ENCODE data around the gene TMC1.

Gene TMC1

DNA sequence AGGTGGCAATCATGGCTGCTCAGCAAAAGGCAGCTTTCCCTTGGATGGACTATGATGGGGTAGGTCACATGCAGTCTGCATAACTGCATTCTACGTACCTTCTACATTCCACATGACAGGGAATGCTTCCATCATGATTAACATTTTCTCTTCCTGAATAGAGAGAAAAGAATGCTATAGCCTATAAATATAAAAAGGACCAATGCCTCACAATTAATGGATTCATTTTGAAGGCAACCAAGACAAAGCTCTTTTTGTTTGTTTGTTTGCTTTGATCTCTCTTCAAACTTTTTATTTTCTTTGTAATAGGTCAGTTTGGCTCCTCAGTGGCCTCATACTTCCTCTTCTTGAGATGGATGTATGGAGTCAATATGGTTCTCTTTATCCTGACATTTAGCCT, 230.1 kb downstream of the TMC1 start:
- no peak overlapping the region for H3K4me3 ChIP-seq (ENCODE audit: low read depth, low read length)
- no peak overlapping the region for H3K27ac ChIP-seq
- H2AFZ ChIP-seq: no peak overlapping the region
- H3K36me3 ChIP-seq (ENCODE audit: control insufficient read depth, insufficient read depth, low read length): no peaks in the 10 kb centered on the region
- TF ChIP-seq, protein P1, sequence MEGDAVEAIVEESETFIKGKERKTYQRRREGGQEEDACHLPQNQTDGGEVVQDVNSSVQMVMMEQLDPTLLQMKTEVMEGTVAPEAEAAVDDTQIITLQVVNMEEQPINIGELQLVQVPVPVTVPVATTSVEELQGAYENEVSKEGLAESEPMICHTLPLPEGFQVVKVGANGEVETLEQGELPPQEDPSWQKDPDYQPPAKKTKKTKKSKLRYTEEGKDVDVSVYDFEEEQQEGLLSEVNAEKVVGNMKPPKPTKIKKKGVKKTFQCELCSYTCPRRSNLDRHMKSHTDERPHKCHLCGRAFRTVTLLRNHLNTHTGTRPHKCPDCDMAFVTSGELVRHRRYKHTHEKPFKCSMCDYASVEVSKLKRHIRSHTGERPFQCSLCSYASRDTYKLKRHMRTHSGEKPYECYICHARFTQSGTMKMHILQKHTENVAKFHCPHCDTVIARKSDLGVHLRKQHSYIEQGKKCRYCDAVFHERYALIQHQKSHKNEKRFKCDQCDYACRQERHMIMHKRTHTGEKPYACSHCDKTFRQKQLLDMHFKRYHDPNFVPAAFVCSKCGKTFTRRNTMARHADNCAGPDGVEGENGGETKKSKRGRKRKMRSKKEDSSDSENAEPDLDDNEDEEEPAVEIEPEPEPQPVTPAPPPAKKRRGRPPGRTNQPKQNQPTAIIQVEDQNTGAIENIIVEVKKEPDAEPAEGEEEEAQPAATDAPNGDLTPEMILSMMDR (IDR thresholded peaks at IDR 0.05): no peak
- no peak overlapping the region for H3K4me2 ChIP-seq (ENCODE audit: low read length)
- no peaks in the 10 kb centered on the region for H3K4me1 ChIP-seq
- no peaks in the 10 kb centered on the region for H3K79me2 ChIP-seq
- no peak overlapping the region for H3K9ac ChIP-seq
- H3K27me3 ChIP-seq (ENCODE audit: control insufficient read depth, insufficient read depth, low read length): no peaks in the 10 kb centered on the region
- no peaks in the 10 kb centered on the region for H3K9me3 ChIP-seq (ENCODE audit: control insufficient read depth, low read length)

DNA sequence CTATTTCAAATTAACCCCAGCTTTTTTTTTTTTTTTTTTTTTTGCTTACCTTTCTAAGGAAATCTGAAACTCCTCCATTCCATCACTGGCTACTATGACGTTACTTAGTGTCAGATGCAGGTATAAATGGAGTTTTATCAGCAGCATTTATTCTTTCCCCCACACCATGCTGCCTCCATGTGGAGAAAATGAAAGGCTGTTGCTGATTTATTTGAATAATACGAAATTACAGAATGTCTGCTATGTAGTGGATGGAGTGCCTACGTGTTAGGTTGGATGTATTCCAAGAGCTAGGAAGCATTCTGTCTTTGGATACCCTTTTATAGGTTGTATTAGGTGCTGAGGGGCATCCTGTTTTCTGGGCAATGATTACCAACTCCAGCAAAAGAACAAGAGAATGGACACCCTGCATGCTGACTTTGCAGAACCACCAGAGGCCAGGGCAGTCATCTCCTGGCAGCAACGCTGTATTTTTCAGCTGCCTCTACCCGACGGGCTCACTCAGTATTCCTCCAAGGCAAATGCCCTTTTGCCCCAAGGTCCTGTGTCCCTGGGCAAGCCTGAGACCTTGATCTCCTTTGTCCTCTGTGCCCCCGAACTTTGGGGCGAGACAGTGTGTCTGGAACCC, 232.0 kb downstream of the TMC1 start:
- no peak overlapping the region for H2AFZ ChIP-seq
- H3K36me3 ChIP-seq (ENCODE audit: control insufficient read depth, insufficient read depth, low read length): no peaks in the 10 kb centered on the region
- H3K4me1 ChIP-seq: no peaks in the 10 kb centered on the region
- no peak overlapping the region for H3K4me3 ChIP-seq (ENCODE audit: low read depth, low read length)
- H3K79me2 ChIP-seq: no peaks in the 10 kb centered on the region
- no peak overlapping the region for H3K4me2 ChIP-seq (ENCODE audit: low read length)
- TF ChIP-seq, protein P1 (IDR thresholded peaks at IDR 0.05): no peak
- H3K27me3 ChIP-seq (ENCODE audit: control insufficient read depth, insufficient read depth, low read length): no peaks in the 10 kb centered on the region
- no peak overlapping the region for H3K27ac ChIP-seq
- no peak overlapping the region for H3K9ac ChIP-seq
- H3K9me3 ChIP-seq (ENCODE audit: control insufficient read depth, low read length): no peaks in the 10 kb centered on the region

DNA sequence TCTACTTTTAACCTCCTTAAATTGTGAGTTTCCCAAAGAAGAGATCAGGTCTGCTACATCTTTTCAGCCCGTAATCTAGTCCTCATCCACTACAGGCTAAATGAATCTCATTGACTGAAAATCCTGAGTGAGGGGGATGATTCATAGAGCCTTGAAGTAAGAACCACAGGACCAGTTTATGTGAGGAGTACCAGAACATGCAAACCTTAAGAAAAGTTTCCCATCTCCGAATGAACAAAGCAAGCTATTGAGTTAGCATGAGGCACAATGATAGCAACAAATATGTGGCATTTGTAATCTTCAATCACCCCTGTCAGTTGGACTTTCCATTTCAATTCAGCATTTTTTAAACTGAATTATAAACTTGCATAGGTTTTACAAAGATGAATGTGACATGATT, 234.4 kb downstream of the TMC1 start:
- Histone ChIP-seq H3K36me3 (ENCODE audit: control insufficient read depth, insufficient read depth, low read length) (no peaks in the 10 kb centered on the region), H3K9ac (no peak overlapping the region), H3K27ac (no peak overlapping the region), H3K4me2 (ENCODE audit: low read length) (no peak overlapping the region), H3K4me3 (ENCODE audit: low read depth, low read length) (no peak overlapping the region), H2AFZ (no peak overlapping the region), H3K9me3 (ENCODE audit: control insufficient read depth, low read length) (no peaks in the 10 kb centered on the region), H3K79me2 (no peaks in the 10 kb centered on the region), H3K27me3 (ENCODE audit: control insufficient read depth, insufficient read depth, low read length) (no peaks in the 10 kb centered on the region), H3K4me1 (no peaks in the 10 kb centered on the region)
- TF ChIP-seq, protein P1 (IDR thresholded peaks at IDR 0.05): no peak

DNA sequence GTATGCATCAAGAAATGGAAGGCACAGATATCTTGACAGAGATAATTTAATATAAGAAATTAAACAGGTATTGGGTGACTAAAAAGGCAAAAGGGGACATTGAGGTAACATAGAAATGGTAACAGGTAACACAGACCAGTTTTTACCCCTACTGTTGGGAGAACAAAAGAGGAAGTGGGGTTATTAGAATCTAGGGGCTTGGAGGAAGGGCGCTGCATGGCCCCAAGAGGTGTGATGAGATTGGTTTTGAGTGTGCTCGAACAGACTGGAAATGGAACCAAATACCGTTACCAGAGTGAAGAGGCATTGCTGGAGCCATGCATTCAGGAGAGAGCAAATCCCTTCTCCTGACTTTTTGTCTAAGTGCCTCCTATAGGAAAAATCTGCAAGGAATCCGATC, 237.5 kb downstream of the TMC1 start:
- Histone ChIP-seq H3K36me3 (ENCODE audit: control insufficient read depth, insufficient read depth, low read length) (no peaks in the 10 kb centered on the region), H3K9me3 (ENCODE audit: control insufficient read depth, low read length) (no peaks in the 10 kb centered on the region), H3K4me3 (ENCODE audit: low read depth, low read length) (no peak overlapping the region), H3K27me3 (ENCODE audit: control insufficient read depth, insufficient read depth, low read length) (no peaks in the 10 kb centered on the region), H3K79me2 (no peaks in the 10 kb centered on the region), H3K27ac (no peak overlapping the region), H3K4me2 (ENCODE audit: low read length) (no peak overlapping the region), H3K9ac (no peak overlapping the region), H3K4me1 (no peaks in the 10 kb centered on the region), H2AFZ (no peak overlapping the region)
- TF ChIP-seq, protein P1 (IDR thresholded peaks at IDR 0.05): no peak

DNA sequence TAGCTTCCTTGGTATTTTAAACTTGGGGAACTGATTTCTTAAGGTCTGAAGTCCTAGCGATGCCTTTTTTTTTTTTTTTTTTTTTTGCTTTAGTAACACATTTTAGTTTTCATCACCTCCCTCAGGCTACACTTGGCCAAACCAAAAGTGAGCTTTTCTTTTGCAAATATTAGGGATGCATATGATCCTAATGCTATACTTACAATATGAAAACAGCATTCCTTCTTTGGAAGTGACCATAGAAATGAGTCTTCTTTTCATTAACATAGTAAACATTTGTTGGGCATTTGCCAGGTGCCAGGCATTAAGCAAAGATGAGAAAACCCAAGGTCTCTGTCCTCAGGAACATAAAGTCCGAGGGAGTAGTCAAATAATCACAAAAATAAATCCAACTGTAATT, 241.6 kb downstream of the TMC1 start:
- H3K9me3 ChIP-seq (ENCODE audit: control insufficient read depth, low read length): no peaks in the 10 kb centered on the region
- H3K79me2 ChIP-seq: no peaks in the 10 kb centered on the region
- H3K4me1 ChIP-seq: no peaks in the 10 kb centered on the region
- H3K4me3 ChIP-seq (ENCODE audit: low read depth, low read length): no peak overlapping the region
- H3K27me3 ChIP-seq (ENCODE audit: control insufficient read depth, insufficient read depth, low read length): no peaks in the 10 kb centered on the region
- H3K36me3 ChIP-seq (ENCODE audit: control insufficient read depth, insufficient read depth, low read length): no peaks in the 10 kb centered on the region
- TF ChIP-seq, protein P1 (IDR thresholded peaks at IDR 0.05): no peak
- no peak overlapping the region for H3K9ac ChIP-seq
- H3K4me2 ChIP-seq (ENCODE audit: low read length): no peak overlapping the region
- H3K27ac ChIP-seq: no peak overlapping the region
- H2AFZ ChIP-seq: no peak overlapping the region

All from parathyroid adenoma (tissue), 2 donors.